ENCODE data around the gene AUTS2.

Gene AUTS2

DNA sequence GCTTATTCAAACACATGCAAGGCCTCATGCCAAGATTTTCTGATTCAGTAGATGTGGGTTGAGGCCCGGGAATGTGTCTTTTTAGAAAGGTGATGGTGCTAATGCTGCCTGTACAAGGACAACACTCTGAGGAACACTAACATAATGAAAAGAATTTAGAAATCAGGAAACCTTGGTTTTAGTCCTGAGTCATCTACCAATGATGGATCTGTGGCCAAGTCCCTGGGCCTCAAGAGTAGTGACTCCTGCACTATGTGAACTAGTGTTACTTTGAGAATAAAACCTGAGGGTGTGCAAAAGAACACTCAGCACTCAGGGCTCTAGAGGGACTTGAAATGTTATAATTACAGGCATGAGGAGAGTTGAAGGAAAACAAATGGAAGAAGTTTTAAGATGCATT lies 792.0 kb downstream of the AUTS2 start:
- H3K9me3 Mint-ChIP-seq: no peaks in the 10 kb centered on the region
- H3K36me3 Mint-ChIP-seq (ENCODE audit: low read depth): no peaks in the 10 kb centered on the region
- no peak overlapping the region for H3K4me3 Mint-ChIP-seq
- H3K4me1 Mint-ChIP-seq (ENCODE audit: low read depth): no peaks in the 10 kb centered on the region
- DNase-seq: no peak
- H3K27ac Mint-ChIP-seq: no peak overlapping the region
- no peaks in the 10 kb centered on the region for H3K27me3 Mint-ChIP-seq

GRCh38 chr7:70392256-70392876 lies 794.1 kb downstream of the AUTS2 start:
- H3K36me3 Mint-ChIP-seq (ENCODE audit: low read depth): no peaks in the 10 kb centered on the region
- no peak for DNase-seq
- H3K4me3 Mint-ChIP-seq: no peak overlapping the region
- H3K27me3 Mint-ChIP-seq: no peaks in the 10 kb centered on the region
- no peak overlapping the region for H3K27ac Mint-ChIP-seq
- no peaks in the 10 kb centered on the region for H3K9me3 Mint-ChIP-seq
- H3K4me1 Mint-ChIP-seq (ENCODE audit: low read depth): no peaks in the 10 kb centered on the region

DNA sequence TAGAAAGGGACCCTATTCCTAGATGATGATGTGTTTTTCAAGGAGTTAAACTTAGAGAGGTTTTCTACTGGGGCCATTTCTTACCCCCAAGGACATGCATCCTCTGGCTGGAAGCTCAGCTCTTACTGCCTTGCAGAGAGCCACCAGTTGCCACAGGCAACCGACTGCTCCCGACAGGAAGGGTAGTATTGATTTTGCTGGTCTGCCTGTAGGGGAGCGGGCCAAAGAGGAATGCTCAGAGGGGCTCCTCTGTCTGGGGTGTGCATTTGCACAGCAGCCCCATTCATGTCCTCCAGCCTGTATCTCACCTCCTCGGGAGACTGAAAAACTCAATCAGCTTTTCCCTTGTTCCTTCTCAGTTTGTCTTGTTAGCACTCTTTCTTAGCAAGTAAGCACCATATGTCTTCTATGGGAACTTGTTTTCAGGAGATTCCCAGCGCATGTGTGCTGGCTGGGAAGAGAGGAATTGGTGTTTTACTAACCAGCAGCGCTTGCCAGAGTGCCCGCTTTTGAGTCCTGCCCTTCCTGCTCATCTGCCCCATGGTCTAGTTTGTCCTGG lies 794.7 kb downstream of the AUTS2 start:
- Mint-ChIP-seq H3K4me1 (ENCODE audit: low read depth) (no peaks in the 10 kb centered on the region), H3K9me3 (no peaks in the 10 kb centered on the region), H3K4me3 (no peak overlapping the region), H3K27ac (no peak overlapping the region), H3K27me3 (no peaks in the 10 kb centered on the region), H3K36me3 (ENCODE audit: low read depth) (no peaks in the 10 kb centered on the region)
- DNase-seq: no peak

DNA sequence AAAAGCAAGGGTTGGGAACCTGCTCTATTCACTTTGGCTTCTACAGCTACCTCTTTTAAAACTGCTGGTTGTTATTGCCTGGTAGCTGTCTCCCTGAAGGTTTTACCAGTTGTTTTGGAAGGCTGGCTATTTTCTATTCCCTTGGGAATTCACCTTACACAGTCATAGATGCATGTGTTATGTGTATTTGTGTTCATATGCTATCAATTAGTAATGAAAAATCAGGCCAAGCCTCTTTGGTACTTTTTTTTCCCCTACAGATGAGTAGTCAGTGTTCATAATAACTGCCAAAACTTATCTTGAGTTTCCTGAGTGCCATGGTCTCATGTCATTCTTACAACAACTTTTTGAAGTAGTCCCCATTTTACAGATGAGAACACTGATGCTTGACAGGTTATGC lies 795.7 kb downstream of the AUTS2 start:
- no peak for DNase-seq
- no peak overlapping the region for H3K27ac Mint-ChIP-seq
- no peaks in the 10 kb centered on the region for H3K36me3 Mint-ChIP-seq (ENCODE audit: low read depth)
- no peak overlapping the region for H3K4me3 Mint-ChIP-seq
- H3K4me1 Mint-ChIP-seq (ENCODE audit: low read depth): no peaks in the 10 kb centered on the region
- no peaks in the 10 kb centered on the region for H3K9me3 Mint-ChIP-seq
- H3K27me3 Mint-ChIP-seq: no peaks in the 10 kb centered on the region

DNA sequence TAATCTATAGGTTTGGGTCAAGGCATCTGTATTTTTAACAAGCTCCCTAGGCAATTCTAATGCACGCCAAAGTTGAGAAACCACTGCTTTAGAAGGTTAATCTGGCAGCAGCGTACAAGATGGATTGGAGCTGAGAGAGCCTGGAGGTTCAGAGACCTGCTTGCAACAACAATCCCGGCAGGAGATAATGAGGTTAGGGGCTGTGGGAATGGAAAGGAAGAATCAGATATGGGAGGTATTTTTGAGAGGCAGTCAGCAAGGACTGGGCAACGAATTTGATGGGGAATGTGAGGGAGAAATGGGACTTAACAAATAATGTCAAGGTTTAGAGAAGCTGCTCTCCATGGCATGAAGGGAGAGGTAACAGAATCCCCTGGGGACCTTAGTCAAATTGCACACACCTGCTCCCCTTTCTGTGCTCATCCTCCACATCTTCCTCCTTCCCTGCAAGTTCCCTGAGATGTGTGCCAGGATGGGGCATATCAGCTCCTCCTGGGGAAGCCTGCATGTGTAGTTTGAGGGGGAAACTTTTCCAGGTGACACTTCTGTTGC lies 802.6 kb downstream of the AUTS2 start:
- DNase-seq: no peak
- no peak overlapping the region for H3K27ac Mint-ChIP-seq
- H3K27me3 Mint-ChIP-seq: no peaks in the 10 kb centered on the region
- H3K36me3 Mint-ChIP-seq (ENCODE audit: low read depth): no peaks in the 10 kb centered on the region
- no peaks in the 10 kb centered on the region for H3K9me3 Mint-ChIP-seq
- no peak overlapping the region for H3K4me3 Mint-ChIP-seq
- H3K4me1 Mint-ChIP-seq (ENCODE audit: low read depth): no peaks in the 10 kb centered on the region

- Mint-ChIP-seq H3K9me3 (no peaks in the 10 kb centered on the region), H3K4me1 (ENCODE audit: low read depth) (no peaks in the 10 kb centered on the region), H3K4me3 (no peak overlapping the region), H3K36me3 (ENCODE audit: low read depth) (no peaks in the 10 kb centered on the region), H3K27me3 (no peaks in the 10 kb centered on the region), H3K27ac (no peak overlapping the region)
- DNase-seq: no peak
These were observed 803.8 kb downstream of the AUTS2 start for GRCh38 chr7:70402069-70402468.

- Mint-ChIP-seq H3K9me3 (no peaks in the 10 kb centered on the region), H3K4me1 (ENCODE audit: low read depth) (no peaks in the 10 kb centered on the region), H3K4me3 (no peak overlapping the region), H3K27me3 (no peaks in the 10 kb centered on the region), H3K27ac (no peak overlapping the region), H3K36me3 (ENCODE audit: low read depth) (no peaks in the 10 kb centered on the region)
- no peak for DNase-seq
These were observed 807.0 kb downstream of the AUTS2 start for GRCh38 chr7:70405241-70405640.

- Mint-ChIP-seq H3K9me3 (no peaks in the 10 kb centered on the region), H3K4me3 (no peak overlapping the region), H3K27me3 (no peaks in the 10 kb centered on the region), H3K36me3 (ENCODE audit: low read depth) (no peaks in the 10 kb centered on the region), H3K4me1 (ENCODE audit: low read depth) (no peaks in the 10 kb centered on the region), H3K27ac (no peak overlapping the region)
- no peak for DNase-seq
These were observed 808.1 kb downstream of the AUTS2 start for GRCh38 chr7:70406186-70406949.

DNA sequence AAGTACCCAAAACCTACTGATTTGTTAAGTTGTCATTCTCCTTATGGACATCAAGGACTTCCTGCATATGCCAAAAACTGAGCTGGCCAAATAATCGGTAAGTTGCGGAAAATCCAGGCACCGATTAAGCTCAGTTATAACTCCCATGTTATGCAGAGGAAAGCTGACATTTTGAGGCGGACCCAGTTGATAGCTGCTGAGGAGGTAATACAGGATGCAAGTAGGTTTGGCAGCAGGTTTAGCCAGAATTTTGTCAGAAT lies 808.6 kb downstream of the AUTS2 start:
- Mint-ChIP-seq H3K36me3 (ENCODE audit: low read depth) (no peaks in the 10 kb centered on the region), H3K27me3 (no peaks in the 10 kb centered on the region), H3K27ac (no peak overlapping the region), H3K4me1 (ENCODE audit: low read depth) (no peaks in the 10 kb centered on the region), H3K9me3 (no peaks in the 10 kb centered on the region), H3K4me3 (no peak overlapping the region)
- no peak for DNase-seq

DNA sequence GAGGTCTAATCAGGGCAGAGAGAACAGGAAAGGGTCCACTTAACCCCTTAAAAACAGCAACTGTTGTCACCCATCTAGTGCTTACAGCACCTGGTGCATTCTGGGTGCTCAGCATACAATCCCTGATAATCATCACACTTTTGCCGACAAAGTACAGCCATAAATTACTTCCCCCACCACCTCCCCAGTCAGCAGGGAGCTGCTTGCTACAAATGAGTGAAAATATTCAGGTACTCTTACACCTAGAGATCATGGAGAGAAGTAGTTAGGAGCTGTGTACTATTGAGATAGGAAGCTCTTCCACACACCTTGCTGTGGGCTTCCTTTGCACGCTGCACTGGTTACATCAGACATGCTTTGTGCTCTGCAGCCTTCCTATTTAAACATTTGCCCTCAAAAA lies 810.2 kb downstream of the AUTS2 start:
- no peaks in the 10 kb centered on the region for H3K36me3 Mint-ChIP-seq (ENCODE audit: low read depth)
- no peaks in the 10 kb centered on the region for H3K4me1 Mint-ChIP-seq (ENCODE audit: low read depth)
- no peak overlapping the region for H3K4me3 Mint-ChIP-seq
- no peaks in the 10 kb centered on the region for H3K9me3 Mint-ChIP-seq
- H3K27me3 Mint-ChIP-seq: no peaks in the 10 kb centered on the region
- no peak overlapping the region for H3K27ac Mint-ChIP-seq
- DNase-seq: no peak

- no peak for DNase-seq
- no peaks in the 10 kb centered on the region for H3K4me1 Mint-ChIP-seq (ENCODE audit: low read depth)
- H3K27me3 Mint-ChIP-seq: no peaks in the 10 kb centered on the region
- H3K36me3 Mint-ChIP-seq (ENCODE audit: low read depth): no peaks in the 10 kb centered on the region
- H3K27ac Mint-ChIP-seq: no peak overlapping the region
- no peaks in the 10 kb centered on the region for H3K9me3 Mint-ChIP-seq
- H3K4me3 Mint-ChIP-seq: no peak overlapping the region
These were observed 810.6 kb downstream of the AUTS2 start for GRCh38 chr7:70408891-70409290.

- no peak overlapping the region for H3K4me3 Mint-ChIP-seq
- H3K27me3 Mint-ChIP-seq: no peaks in the 10 kb centered on the region
- no peaks in the 10 kb centered on the region for H3K4me1 Mint-ChIP-seq (ENCODE audit: low read depth)
- H3K36me3 Mint-ChIP-seq (ENCODE audit: low read depth): no peaks in the 10 kb centered on the region
- H3K27ac Mint-ChIP-seq: no peak overlapping the region
- no peaks in the 10 kb centered on the region for H3K9me3 Mint-ChIP-seq
- DNase-seq: no peak
These were observed 812.0 kb downstream of the AUTS2 start for GRCh38 chr7:70410134-70410750.

DNA sequence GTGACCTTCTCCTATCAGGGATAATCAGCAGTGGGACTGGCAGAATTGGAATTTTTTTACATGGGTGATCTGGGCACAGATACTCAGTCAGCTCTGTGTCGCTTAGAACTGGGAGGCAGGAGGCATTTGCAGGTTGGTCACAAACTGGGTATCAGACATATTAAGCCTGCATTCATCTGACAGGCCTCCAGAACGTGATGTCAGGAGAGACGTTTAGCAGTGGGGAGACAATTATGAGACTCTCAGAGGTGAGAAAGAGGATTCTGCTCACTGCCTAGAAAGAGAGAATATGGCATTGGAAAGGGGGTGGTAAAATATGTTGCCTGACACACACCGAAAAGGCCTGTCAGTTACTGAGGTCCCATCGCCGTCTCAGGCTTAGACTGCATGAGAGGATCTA lies 816.1 kb downstream of the AUTS2 start:
- Mint-ChIP-seq H3K36me3 (ENCODE audit: low read depth) (no peaks in the 10 kb centered on the region), H3K4me1 (ENCODE audit: low read depth) (no peaks in the 10 kb centered on the region), H3K9me3 (no peaks in the 10 kb centered on the region), H3K27me3 (no peaks in the 10 kb centered on the region), H3K4me3 (no peak overlapping the region), H3K27ac (no peak overlapping the region)
- no peak for DNase-seq

DNA sequence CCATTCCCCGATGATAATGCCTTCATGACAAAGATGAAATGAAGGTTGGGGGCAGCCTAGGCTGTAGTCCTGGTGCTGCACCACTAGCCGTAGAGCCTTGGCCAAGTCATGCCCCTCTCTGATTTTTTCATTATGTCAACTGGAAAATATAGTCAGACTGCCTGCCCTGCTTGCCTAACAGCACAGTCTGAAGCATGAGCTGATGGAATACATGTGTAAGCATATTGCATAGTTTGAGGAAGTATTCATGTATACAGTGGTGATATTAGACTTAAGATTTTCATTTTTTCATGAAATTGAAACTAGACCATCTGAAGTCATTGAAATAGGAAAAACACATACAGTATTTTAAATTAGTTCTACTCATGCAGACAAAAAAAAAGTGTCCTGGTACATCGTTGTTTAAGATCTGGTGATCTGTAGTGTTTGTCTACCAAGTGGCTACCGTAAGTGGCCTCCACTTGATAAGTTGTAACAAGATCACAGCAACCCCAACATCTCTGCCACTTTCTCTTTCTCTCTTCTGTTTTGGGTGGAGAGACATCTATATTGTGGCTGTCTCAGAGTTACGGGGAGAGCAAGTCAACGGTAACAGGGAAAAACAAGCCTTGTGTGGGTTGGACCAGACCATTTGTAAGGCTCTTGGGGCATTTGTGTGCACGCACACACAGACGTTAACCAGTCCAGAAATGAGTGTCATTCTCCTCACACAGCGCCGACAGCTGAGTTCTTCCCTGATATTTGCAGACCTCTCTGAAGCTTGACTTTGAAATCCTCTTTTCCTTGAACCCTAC lies 817.1 kb downstream of the AUTS2 start:
- DNase-seq: no peak
- H3K27ac Mint-ChIP-seq: no peak overlapping the region
- H3K9me3 Mint-ChIP-seq: no peaks in the 10 kb centered on the region
- no peaks in the 10 kb centered on the region for H3K27me3 Mint-ChIP-seq
- H3K36me3 Mint-ChIP-seq (ENCODE audit: low read depth): no peaks in the 10 kb centered on the region
- no peaks in the 10 kb centered on the region for H3K4me1 Mint-ChIP-seq (ENCODE audit: low read depth)
- H3K4me3 Mint-ChIP-seq: no peak overlapping the region

Data from activated T-cell treated with anti-CD3 and anti-CD28 coated beads, Interleukin-2, amount 50 U/mL, for 24 hours (primary cell).